IPS-18a (cell line): ENCODE measurements around the gene PLEKHG1.

Source experiments
- H3K27ac ChIP-seq: one replicate; pipeline ENCODE4 v1.5.1; 2013; ENCODE audit warnings: low read length
- H3K27me3 ChIP-seq: one replicate; pipeline ENCODE4 v1.6.1; 2013; ENCODE audit warnings: mild to moderate bottlenecking, low read length; ENCODE audit not compliant: control insufficient read depth, insufficient read depth
- H3K36me3 ChIP-seq: one replicate; pipeline ENCODE4 v1.6.1; 2013; ENCODE audit warnings: low read depth, low read length; ENCODE audit not compliant: control insufficient read depth
- H3K4me1 ChIP-seq: one replicate; pipeline ENCODE4 v1.6.1; 2013; ENCODE audit warnings: low read depth, low read length; ENCODE audit not compliant: control insufficient read depth
- H3K4me3 ChIP-seq: one replicate; pipeline ENCODE4 v1.5.1; 2013; ENCODE audit warnings: low read length
- H3K9ac ChIP-seq: one replicate; pipeline ENCODE4 v1.6.1; 2013; ENCODE audit warnings: mild to moderate bottlenecking, low read length, moderate library complexity
- H3K9me3 ChIP-seq: one replicate; pipeline ENCODE4 v1.6.1; 2013; ENCODE audit warnings: low read depth, low read length; ENCODE audit not compliant: control insufficient read depth

The PLEKHG1 gene

DNA sequence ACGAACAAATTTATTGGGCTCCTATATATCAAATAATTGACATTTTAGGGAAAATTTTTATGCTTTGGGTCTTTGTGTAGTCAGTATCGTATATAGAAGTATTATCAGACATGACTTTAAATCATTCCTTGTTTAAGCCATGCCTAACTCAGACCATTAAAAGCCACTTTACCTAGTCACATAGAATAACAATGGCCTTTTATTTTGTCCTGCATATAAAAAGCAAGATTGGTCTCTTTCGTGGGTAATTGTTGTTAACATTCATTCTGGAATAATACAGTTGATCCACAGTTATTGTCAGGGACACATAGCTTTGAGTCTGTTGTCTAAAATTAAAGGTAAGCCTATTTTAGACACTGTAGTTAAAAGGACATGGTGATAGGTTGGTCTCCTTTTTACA lies 47.4 kb downstream of the PLEKHG1 start:
- Histone ChIP-seq H3K9ac (no peak overlapping the region), H3K27me3 (no peaks in the 10 kb centered on the region), H3K27ac (no peak overlapping the region), H3K36me3 (no peaks in the 10 kb centered on the region), H3K4me3 (no peak overlapping the region), H3K9me3 (no peaks in the 10 kb centered on the region), H3K4me1 (peaks cover 10% of the 10 kb centered on the region)
